GM21528 (cell line): Measurements from ENCODE around the gene USPL1.

ENCODE experiments used
- ATAC-seq: cut with Tn5 transposase; IDR thresholded peaks from one replicate; pipeline ENCODE4 v1.9.1; 2021; ENCODE audit warnings: mild to moderate bottlenecking, moderate library complexity; ENCODE audit not compliant: unreplicated experiment, low FRiP score

USPL1 gene

DNA sequence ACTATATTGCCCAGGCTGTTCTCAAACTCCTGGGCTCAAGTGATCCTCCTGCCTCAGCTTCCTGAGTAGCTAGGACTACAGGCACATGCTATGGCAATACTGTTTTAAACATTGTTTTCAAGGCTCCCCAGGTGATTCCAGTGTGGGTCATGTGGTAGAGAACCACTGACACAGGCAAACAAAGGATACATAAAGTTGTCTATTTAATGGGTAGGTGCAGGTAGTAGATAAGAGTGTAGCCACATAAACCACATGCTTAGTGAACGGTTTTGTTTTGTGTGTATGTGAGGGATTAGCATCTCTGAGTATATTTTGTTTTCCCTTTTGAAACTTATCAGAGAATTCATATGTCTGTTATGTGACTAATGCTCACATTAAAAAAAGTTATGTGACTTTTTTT is 36.7 kb downstream of the USPL1 start:
- no peak for ATAC-seq

GRCh38 chr13:30656178-30656577 is 38.5 kb downstream of the USPL1 start:
- ATAC-seq, result no peak

GRCh38 chr13:30659980-30660379 is 42.3 kb downstream of the USPL1 start:
- no peak for ATAC-seq

DNA sequence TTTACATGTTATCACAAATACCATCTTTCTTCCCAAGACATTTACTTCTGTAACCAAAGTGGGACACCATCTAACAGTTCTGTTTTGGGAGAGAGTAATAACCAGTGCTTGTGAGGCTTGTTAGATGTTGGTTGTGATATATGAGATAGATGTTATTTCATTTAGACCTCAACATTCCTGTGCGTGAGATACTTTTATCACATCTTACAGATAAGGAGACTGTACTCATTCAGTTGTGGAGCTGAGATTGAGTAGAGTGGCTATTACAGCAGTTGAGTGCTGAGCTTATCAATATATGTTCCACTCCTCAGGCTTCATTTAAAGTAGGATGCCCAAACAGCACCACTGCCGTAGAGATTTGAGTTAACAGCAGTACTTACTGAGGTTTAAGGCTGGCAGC is 43.1 kb downstream of the USPL1 start:
- no peak for ATAC-seq

DNA sequence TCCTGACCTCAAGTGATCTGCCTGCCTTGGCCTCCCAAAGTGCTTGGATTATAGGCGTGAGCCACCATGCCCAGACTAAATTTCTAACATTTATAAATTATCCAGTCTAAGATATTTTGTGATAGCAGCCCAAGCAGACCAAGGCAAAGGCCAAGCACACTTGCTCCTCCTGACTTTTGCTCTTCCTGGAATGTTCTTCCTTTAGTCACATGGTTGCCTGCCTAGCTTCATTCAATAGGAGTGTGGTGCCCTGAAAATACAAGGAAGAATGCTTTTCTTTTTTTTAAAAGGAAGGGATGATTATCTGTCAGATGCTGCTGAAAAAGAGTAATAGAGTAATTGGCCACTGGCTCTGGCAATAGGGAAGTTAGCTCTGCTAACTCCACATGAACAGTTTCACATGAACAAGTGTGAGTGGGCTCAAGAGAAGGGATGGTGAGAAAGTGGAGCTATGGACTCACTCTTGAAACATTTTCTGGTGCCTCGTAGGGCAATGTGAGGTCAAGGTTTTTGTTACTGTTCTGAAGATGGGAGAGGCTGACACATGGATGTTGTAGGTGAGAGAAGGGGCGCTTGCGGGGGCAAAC is 47.1 kb downstream of the USPL1 start:
- no peak for ATAC-seq

DNA sequence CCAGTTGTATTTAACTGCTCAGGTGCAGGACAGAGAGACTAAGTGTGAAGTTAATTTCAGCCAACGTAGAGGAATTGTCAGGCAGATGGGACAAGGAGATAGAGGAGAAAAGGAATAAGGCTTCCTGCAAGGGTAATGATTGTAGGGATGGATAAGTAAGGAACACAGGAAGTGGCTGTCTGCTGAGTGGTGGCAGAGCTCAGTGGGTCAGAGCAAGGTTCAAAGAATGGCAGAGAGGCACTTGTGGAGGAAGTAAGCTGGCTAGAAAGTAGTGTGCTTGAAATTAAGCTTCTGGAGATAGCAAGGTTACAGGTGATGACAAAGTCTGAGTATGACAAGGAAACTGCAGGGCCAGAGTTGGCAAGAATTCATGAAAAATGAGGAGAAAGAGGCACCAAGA is 47.9 kb downstream of the USPL1 start:
- ATAC-seq, result no peak

GRCh38 chr13:30666113-30666512 is 48.4 kb downstream of the USPL1 start:
- no peak for ATAC-seq

DNA sequence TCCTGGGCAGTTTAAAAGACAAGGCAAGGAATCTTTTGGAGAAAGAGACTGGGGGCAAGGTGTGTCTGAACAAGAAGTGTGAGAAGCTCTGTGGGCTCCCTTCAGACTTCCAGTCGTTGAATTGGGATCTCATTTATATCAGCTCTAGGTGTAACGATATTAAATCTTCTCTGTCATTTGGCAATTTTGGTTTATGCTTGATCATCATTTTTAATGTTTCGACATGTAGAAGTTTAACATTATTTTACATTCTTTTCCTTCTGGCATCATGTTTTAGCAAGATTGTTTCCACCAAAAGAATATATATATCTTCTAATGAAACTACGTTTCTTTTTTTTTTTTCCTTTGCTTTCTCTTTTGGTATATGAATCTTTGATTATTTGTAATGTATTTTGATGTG is 49.3 kb downstream of the USPL1 start:
- ATAC-seq, result no peak

GRCh38 chr13:30668312-30668711 is 50.6 kb downstream of the USPL1 start:
- no peak for ATAC-seq

DNA sequence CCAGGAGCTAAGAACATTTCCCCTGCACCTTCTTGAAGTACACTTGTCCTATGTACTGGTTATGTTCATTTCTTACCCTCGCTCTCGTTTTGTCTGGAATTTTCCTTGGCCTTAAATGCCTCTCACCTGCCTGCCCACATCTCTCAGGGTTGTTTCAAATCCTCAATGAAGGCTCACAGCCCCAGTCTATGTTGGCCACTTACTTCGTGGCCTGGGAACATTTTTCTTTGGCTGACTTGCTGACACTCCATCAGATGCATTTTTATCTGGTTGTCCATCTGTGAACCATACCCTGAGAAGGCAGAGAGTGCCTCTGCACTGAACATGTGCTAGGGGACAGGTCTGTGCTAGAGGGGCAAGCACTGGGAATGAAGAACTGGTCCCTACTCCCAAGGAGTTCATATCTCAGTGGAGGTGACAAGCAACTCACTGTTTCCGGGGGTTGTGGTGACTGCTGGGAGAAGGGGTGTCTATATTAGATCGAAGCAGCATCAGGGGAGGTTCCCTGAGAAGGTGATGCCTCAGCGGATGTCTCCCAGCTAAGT is 53.6 kb downstream of the USPL1 start:
- ATAC-seq, result no peak

DNA sequence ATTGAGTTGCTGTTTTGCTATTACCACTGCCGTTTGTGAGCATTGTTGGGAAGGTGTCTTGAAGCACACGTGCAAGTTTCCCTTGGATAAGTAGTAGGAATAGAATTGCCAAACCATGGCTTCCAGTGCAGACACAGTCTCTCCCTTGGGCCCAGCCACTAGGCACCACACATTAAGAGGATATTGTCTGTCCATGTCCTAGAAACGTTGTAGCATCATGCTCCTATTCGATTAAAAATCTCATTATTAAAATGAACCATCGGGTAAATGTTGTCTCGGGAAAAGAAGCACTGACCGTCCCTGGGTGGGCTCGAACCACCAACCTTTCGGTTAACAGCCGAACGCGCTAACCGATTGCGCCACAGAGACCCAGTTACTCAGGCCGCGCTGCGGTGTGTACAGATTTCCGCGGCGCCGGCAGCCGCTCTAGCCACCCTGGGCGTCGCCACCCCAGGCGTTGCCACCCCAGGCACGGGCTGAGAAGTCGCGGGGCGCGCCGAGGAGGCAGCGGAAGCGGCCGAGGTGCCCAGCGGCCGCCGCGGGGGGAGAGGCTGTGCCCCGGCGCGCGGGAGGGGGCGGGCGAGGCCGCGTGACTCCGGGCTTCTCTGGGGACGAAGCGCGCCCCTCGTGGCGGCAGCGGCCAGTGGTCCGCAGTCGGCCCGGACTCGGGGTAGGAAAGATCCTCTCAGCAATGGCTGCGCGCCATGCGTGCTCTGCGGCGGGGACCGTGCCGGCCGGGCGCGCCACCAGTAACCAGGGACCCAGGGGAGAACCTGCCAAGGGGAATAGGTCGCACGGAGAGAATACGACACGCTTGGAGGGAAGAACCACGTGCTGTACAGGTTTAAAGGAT is 56.2 kb downstream of the USPL1 start:
- ATAC-seq, result peak; percentile 89

DNA sequence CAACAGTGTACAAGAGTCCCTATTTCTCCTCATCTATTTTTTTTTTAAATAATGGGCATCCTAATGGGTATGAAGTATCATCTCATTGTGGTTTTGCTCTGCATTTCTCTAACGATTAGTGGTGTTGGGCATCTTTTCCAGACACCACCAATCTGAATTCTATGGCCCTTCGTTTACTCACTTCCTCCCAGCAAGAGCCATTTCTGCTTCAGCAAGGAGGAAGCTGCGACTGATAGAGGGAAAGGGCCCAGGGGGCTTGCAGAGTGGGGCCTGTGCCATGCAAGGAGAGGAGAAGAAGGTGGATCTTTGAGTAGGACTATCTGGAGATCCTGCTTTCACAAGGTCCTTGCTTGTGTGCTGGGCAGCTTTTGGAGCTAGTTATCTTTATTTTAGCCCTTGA is 58.0 kb downstream of the USPL1 start:
- no peak for ATAC-seq

DNA sequence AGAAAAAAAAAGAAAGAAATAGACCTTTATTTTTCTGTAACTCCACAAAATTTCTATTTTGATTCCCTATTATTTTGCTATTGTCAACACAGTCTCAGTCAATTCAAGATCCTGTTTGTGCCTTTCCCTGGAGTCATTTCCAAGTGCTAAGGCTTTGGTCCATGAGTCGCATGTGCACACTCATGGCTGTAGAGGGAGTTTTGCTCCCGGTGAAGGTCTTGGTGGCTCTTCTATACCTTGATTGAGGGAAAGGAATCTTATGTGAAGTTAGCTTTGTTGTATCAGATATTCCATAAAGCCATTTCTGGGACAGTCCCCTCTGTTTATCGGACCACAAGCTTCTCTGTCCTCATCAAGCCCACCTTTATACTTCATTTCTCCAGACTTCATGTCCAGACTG is 59.0 kb downstream of the USPL1 start:
- ATAC-seq, result no peak

DNA sequence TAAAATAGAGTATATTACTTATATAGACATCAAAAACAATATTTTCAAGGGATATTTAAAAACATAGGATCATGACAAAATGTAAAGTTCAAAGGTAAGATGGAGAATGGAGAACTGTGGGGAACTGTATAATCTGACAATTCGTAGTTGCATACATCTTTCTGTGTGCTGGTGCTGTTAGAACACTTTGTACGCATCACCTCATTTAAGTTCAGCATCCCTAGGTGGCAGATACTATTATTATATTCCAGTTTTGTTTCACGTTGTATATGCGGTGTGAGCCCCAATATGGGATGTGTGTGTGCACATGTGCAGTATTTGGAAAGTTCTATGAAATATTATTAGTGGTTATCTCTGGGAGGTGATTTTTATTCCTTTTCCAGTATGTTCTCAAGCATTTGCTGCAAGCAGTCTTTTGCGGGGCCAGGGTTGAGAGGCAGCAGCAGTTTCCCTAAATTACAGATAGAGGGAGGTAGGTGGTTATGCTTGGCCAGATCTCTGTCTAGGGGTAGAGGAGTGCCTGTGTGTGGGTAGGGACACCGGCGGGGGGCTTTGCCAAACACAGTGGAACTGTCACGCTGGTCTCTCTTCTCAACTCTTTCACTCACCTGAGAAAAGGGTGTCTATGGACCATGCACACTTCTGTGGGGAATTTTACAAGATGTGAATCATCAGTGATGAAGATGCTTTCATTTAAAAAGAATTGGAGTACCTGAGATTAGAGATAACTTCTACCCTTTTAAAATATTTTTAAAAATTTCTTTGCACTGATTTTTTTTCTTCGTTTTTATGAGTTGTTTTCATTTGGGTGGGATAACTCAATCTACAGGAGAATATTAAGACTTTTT is 62.0 kb downstream of the USPL1 start:
- no peak for ATAC-seq

GRCh38 chr13:30681843-30682242 is 64.1 kb downstream of the USPL1 start:
- ATAC-seq, result no peak

DNA sequence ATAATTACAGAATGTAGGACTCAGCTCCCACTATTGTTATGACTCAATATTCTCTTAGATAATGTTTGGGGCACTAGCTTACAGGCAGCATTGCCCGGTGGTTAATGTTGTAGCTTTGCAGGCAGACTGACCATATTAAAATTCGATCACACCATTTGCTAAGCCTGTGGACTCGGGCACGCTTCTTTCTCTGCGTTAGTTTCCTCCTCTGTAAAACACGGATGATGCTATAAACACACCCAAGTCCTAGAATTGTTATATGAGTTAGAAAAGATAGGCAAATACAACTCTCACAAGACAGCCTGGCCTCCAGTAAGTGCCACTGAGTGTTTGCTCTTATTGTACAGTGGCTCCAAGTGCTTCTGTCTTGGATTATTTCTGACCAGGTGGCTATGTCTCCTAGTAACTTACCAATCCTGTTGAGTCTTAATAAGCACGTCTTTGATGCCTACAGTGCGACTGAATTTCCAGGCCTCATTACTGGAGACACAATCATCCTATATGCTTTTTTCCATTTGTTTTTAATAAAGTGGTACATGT is 67.7 kb downstream of the USPL1 start:
- ATAC-seq, result no peak

- no peak for ATAC-seq
Observed at GRCh38 chr13:30685987-30686386, 68.3 kb downstream of the USPL1 start.

GRCh38 chr13:30687601-30688000 is 69.9 kb downstream of the USPL1 start:
- no peak for ATAC-seq

GRCh38 chr13:30689752-30690151 is 72.0 kb downstream of the USPL1 start:
- ATAC-seq, result no peak

- peak; percentile 50 for ATAC-seq
Observed at GRCh38 chr13:30690282-30691188, 72.8 kb downstream of the USPL1 start.
